ENCODE results near the gene MKRN1.
"Not testable (repeated sequence)": the region's sequence is repeated elsewhere in the genome, so short reads cannot be mapped to it uniquely, and the experiment has no call there.

MKRN1 gene

GRCh38 chr7:140484951-140485499, 5.7 kb upstream of the MKRN1 start:
- DNase-seq = no peak

- no peak for DNase-seq
These were observed 5.2 kb upstream of the MKRN1 start for GRCh38 chr7:140484479-140484878.

- DNase-seq = no peak
These were observed 407 bp upstream of the MKRN1 start for GRCh38 chr7:140479739-140480084.

- peak; percentile 18 for DNase-seq
These were observed 851 bp downstream of the MKRN1 start for GRCh38 chr7:140478246-140479061.

- DNase-seq = no peak
These were observed 2.5 kb downstream of the MKRN1 start for GRCh38 chr7:140476698-140477261.

- peak; percentile 40 for DNase-seq
These were observed 3.5 kb downstream of the MKRN1 start for GRCh38 chr7:140475747-140476333.

- no peak for DNase-seq
These were observed 16.2 kb downstream of the MKRN1 start for GRCh38 chr7:140463111-140463510.

- no peak for DNase-seq
These were observed 20.4 kb downstream of the MKRN1 start for GRCh38 chr7:140458916-140459315.

GRCh38 chr7:140458201-140458600, 21.1 kb downstream of the MKRN1 start:
- no peak for DNase-seq

- DNase-seq = no peak
These were observed 22.7 kb downstream of the MKRN1 start for GRCh38 chr7:140456551-140457051.

- DNase-seq = no peak
These were observed 23.6 kb downstream of the MKRN1 start for GRCh38 chr7:140455743-140456142.

GRCh38 chr7:140454657-140455015, 24.7 kb downstream of the MKRN1 start:
- no peak for DNase-seq

GRCh38 chr7:140453785-140454656, 25.3 kb downstream of the MKRN1 start:
- not testable (repeated sequence) for DNase-seq

GRCh38 chr7:140453273-140453672, 26.0 kb downstream of the MKRN1 start:
- no peak for DNase-seq

- DNase-seq = no peak
These were observed 27.6 kb downstream of the MKRN1 start for GRCh38 chr7:140451716-140452115.

- no peak for DNase-seq
These were observed 30.4 kb downstream of the MKRN1 start for GRCh38 chr7:140448781-140449480.

- no peak for DNase-seq
These were observed 31.5 kb downstream of the MKRN1 start for GRCh38 chr7:140447841-140448240.

GRCh38 chr7:140446467-140446866, 32.8 kb downstream of the MKRN1 start:
- DNase-seq = no peak

GRCh38 chr7:140441519-140441918, 37.8 kb downstream of the MKRN1 start:
- no peak for DNase-seq

- DNase-seq = no peak
These were observed 38.7 kb downstream of the MKRN1 start for GRCh38 chr7:140440593-140440992.

- no peak for DNase-seq
These were observed 39.9 kb downstream of the MKRN1 start for GRCh38 chr7:140439359-140439758.

GRCh38 chr7:140435252-140435895, 43.9 kb downstream of the MKRN1 start:
- DNase-seq = no peak

Measured in fibroblast of upper back skin (primary cell).